ENCODE measurements around the gene SLC8A2. TPM values are rescaled to one million over a fixed set of nuclear protein-coding genes. Genes with fewer than 3 reads are reported as not detected.

Gene SLC8A2, protein sequence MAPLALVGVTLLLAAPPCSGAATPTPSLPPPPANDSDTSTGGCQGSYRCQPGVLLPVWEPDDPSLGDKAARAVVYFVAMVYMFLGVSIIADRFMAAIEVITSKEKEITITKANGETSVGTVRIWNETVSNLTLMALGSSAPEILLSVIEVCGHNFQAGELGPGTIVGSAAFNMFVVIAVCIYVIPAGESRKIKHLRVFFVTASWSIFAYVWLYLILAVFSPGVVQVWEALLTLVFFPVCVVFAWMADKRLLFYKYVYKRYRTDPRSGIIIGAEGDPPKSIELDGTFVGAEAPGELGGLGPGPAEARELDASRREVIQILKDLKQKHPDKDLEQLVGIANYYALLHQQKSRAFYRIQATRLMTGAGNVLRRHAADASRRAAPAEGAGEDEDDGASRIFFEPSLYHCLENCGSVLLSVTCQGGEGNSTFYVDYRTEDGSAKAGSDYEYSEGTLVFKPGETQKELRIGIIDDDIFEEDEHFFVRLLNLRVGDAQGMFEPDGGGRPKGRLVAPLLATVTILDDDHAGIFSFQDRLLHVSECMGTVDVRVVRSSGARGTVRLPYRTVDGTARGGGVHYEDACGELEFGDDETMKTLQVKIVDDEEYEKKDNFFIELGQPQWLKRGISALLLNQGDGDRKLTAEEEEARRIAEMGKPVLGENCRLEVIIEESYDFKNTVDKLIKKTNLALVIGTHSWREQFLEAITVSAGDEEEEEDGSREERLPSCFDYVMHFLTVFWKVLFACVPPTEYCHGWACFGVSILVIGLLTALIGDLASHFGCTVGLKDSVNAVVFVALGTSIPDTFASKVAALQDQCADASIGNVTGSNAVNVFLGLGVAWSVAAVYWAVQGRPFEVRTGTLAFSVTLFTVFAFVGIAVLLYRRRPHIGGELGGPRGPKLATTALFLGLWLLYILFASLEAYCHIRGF
- 0.26 TPM in 2 replicates for total RNA-seq

- H3K27me3 ChIP-seq (ENCODE audit: control insufficient read depth, insufficient read depth, low read length), result peaks cover 27% of the 10 kb centered on the region
- no peak within 1 kb of the TSS for H3K4me3 ChIP-seq (ENCODE audit: low read depth, low read length)
- TF ChIP-seq CTCF (IDR thresholded peaks at IDR 0.05; ENCODE audit: insufficient read depth, low read length, severe bottlenecking), result no peak
- H3K36me3 ChIP-seq (ENCODE audit: control insufficient read depth, insufficient read depth, low read length), result no peaks in the 10 kb centered on the region
- DNase-seq (ENCODE audit: low read depth), result peak; percentile 12
- FAIRE-seq, result no peak
Measured at GRCh38 chr19:47471733-47472457, at the start of gene SLC8A2. SLC8A2 (minus strand) TSS chr19:47471893; CDS start chr19:47466403, 5,490 bp downstream.

- DNase-seq (ENCODE audit: low read depth) (no peak), FAIRE-seq (no peak)
- Histone ChIP-seq H3K4me3 (ENCODE audit: low read depth, low read length) (no peak overlapping the region), H3K27me3 (ENCODE audit: control insufficient read depth, insufficient read depth, low read length) (no peaks in the 10 kb centered on the region), H3K36me3 (ENCODE audit: control insufficient read depth, insufficient read depth, low read length) (no peaks in the 10 kb centered on the region)
- TF ChIP-seq CTCF (IDR thresholded peaks at IDR 0.05; ENCODE audit: insufficient read depth, low read length, severe bottlenecking), result no peak
Measured at GRCh38 chr19:47520839-47521238, 49.1 kb upstream of the SLC8A2 start.

- no peak for TF ChIP-seq CTCF (IDR thresholded peaks at IDR 0.05; ENCODE audit: insufficient read depth, low read length, severe bottlenecking)
- no peak for FAIRE-seq
- Histone ChIP-seq H3K36me3 (ENCODE audit: control insufficient read depth, insufficient read depth, low read length) (no peaks in the 10 kb centered on the region), H3K4me3 (ENCODE audit: low read depth, low read length) (no peak overlapping the region), H3K27me3 (ENCODE audit: control insufficient read depth, insufficient read depth, low read length) (no peaks in the 10 kb centered on the region)
- no peak for DNase-seq (ENCODE audit: low read depth)
Measured at GRCh38 chr19:47520343-47520806, 48.7 kb upstream of the SLC8A2 start.

DNA sequence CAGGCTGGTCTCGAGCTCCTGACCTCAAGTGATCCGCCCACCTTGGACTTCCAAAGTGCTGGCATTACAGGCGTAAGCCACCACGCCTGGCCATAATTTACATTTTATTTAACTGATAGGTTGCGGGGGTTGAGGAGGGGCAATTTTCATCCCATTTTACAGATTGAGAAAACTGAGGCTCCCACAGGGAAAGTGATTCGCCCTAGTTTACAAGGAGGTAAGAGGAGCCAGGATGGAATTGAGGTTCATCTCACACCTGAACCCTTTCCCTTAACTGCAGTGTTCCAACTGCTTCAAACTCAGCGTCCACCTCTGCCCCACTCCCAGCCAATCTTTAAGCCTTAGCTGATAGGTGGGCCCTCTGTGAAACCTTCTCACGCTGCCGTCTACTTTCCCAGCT, 47.2 kb upstream of the SLC8A2 start:
- no peak for TF ChIP-seq CTCF (IDR thresholded peaks at IDR 0.05; ENCODE audit: insufficient read depth, low read length, severe bottlenecking)
- DNase-seq (ENCODE audit: low read depth), result no peak
- Histone ChIP-seq H3K27me3 (ENCODE audit: control insufficient read depth, insufficient read depth, low read length) (no peaks in the 10 kb centered on the region), H3K4me3 (ENCODE audit: low read depth, low read length) (no peak overlapping the region), H3K36me3 (ENCODE audit: control insufficient read depth, insufficient read depth, low read length) (no peaks in the 10 kb centered on the region)
- FAIRE-seq, result no peak

DNA sequence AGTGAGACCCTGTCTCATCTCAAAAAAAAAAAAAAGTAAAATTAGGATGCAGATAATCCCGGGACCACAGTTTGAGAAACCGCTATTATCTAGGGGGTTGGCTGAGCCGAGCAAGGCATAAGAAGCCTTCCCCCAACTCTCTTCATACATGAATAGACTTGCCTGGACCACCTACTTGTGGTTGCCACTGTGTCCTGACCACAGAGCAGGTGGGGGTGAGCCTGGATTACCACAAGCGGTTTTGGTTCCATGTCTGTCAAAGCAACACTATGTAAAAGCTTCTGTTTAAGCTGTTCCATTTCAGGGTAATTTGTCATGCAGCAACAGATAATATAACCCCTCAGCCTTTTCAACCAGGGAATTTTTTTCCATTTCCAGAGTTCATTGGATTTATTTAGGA, 46.4 kb upstream of the SLC8A2 start:
- Histone ChIP-seq H3K27me3 (ENCODE audit: control insufficient read depth, insufficient read depth, low read length) (no peaks in the 10 kb centered on the region), H3K36me3 (ENCODE audit: control insufficient read depth, insufficient read depth, low read length) (no peaks in the 10 kb centered on the region), H3K4me3 (ENCODE audit: low read depth, low read length) (no peak overlapping the region)
- DNase-seq (ENCODE audit: low read depth), result peak; percentile 23
- no peak for TF ChIP-seq CTCF (IDR thresholded peaks at IDR 0.05; ENCODE audit: insufficient read depth, low read length, severe bottlenecking)
- FAIRE-seq, result no peak
